ENCODE measurements around the gene XPR1.

Gene XPR1

DNA sequence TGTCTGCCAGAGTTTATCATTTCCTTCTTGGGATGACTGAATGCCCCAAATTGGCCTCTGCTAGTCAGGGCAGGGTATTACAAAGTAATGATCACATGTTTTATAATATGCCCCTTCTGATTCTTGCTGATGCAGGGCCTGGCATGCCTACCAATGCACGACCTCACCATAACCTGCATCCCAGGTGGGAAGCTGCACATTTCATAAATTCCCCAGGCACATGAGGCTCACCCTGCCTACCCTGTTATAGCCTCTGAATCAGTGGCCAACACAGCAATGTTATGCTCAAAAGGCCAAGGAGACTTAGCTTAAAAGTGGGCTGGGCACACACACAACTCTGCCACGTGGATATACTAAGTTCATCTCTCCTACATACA lies 28.0 kb upstream of the XPR1 start:
- Mint-ChIP-seq H3K27ac (no peak overlapping the region), H3K9me3 (no peaks in the 10 kb centered on the region), H3K4me3 (no peak overlapping the region), H3K27me3 (ENCODE audit: low read depth) (peaks cover 2% of the 10 kb centered on the region), H3K36me3 (ENCODE audit: low read depth) (no peaks in the 10 kb centered on the region), H3K4me1 (ENCODE audit: low read depth) (no peaks in the 10 kb centered on the region)
- no peak for DNase-seq (ENCODE audit: low spot score)

DNA sequence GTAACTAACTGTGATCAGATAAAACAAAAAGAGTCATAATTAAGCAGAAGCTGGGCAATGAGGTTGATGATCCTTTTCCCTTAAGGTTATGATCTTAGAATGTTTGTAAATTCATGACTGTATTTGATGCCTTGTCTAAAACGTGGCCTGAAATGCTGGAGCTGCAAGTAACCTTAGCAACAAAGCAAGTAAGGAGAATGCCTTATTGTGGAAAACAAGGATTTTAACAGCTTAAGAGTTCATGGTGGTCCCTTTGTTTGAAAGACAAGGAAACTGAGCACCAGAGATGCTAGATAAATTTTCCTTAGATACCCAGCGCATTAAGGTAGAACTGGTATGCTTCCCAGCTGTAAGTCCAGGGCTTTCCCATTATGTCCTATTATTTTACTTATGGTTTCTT lies 25.7 kb upstream of the XPR1 start:
- Mint-ChIP-seq H3K36me3 (ENCODE audit: low read depth) (peaks cover under 1% of the 10 kb centered on the region), H3K4me1 (ENCODE audit: low read depth) (peaks cover 5% of the 10 kb centered on the region), H3K4me3 (no peak overlapping the region), H3K27ac (no peak overlapping the region), H3K9me3 (no peaks in the 10 kb centered on the region), H3K27me3 (ENCODE audit: low read depth) (no peaks in the 10 kb centered on the region)
- no peak for DNase-seq (ENCODE audit: low spot score)

DNA sequence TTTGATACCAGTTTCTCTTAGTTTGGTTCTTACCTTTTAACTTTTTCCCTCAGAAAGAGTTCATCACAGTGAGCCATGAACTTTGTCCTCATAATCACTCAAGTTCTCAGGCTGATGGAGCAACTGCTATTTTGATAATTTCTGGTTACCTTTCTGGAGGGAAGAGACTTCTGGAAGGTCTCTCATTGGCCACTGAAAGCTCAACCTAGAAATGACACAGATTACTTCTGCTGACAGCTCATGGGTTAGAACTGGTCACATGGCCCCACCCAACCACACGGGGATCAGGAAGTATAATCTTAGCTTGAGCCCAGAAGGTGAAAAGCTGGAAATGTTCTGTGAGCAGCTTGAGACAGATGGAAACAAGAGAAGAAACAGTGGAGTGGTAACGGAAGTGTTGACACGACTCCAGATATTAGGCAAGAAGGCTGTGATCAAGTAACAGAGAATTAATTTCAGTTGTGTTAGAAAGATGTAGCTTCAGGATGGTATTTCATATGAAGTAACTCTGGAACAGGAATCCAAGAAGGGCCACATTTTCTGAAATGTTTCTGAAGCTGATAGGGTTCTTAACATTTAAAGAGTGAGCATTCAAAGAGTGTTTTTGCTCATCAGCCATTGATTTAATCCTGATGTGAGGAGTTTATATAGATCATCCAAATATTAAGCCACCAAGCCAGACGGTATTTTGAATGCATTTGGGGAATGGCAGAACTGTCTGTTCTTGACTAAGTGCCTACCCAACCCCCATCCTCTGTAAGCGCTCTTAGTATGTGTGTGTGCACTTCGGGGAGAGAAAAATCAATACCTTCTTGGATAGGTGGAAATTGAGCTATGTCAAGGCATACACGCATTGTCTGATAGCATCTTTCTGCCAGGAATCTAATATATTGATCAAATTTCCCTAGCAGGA lies 21.9 kb upstream of the XPR1 start:
- H3K4me3 Mint-ChIP-seq: no peak overlapping the region
- no peak overlapping the region for H3K27ac Mint-ChIP-seq
- DNase-seq (ENCODE audit: low spot score): no peak
- no peaks in the 10 kb centered on the region for H3K9me3 Mint-ChIP-seq
- H3K4me1 Mint-ChIP-seq (ENCODE audit: low read depth): peaks cover 13% of the 10 kb centered on the region
- H3K36me3 Mint-ChIP-seq (ENCODE audit: low read depth): peaks cover 3% of the 10 kb centered on the region
- H3K27me3 Mint-ChIP-seq (ENCODE audit: low read depth): no peaks in the 10 kb centered on the region

DNA sequence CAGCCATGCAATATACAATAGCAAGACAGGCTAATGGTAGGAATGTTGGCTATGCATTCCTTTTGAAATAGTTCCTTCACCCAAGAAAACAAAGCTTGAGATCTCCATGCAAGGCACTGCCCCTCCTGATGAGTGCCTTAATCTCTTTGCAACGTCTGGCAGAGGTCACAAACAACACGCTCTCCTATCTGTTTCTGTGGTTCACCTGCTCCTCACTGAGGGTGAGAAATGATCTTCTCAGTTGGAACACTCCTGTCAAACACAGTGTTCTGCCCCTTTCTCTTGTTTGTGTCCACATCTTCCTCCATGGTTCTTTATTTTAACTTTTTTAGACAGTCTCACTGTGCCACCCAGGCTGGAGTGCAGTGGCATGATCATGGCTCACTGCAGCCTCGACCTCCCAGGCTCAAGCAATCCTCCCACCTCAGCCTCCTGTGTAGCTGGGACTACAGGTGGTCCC lies 21.2 kb upstream of the XPR1 start:
- Mint-ChIP-seq H3K27me3 (ENCODE audit: low read depth) (no peaks in the 10 kb centered on the region), H3K36me3 (ENCODE audit: low read depth) (peaks cover 3% of the 10 kb centered on the region), H3K9me3 (no peaks in the 10 kb centered on the region), H3K27ac (no peak overlapping the region), H3K4me1 (ENCODE audit: low read depth) (peaks cover 13% of the 10 kb centered on the region), H3K4me3 (no peak overlapping the region)
- no peak for DNase-seq (ENCODE audit: low spot score)

DNA sequence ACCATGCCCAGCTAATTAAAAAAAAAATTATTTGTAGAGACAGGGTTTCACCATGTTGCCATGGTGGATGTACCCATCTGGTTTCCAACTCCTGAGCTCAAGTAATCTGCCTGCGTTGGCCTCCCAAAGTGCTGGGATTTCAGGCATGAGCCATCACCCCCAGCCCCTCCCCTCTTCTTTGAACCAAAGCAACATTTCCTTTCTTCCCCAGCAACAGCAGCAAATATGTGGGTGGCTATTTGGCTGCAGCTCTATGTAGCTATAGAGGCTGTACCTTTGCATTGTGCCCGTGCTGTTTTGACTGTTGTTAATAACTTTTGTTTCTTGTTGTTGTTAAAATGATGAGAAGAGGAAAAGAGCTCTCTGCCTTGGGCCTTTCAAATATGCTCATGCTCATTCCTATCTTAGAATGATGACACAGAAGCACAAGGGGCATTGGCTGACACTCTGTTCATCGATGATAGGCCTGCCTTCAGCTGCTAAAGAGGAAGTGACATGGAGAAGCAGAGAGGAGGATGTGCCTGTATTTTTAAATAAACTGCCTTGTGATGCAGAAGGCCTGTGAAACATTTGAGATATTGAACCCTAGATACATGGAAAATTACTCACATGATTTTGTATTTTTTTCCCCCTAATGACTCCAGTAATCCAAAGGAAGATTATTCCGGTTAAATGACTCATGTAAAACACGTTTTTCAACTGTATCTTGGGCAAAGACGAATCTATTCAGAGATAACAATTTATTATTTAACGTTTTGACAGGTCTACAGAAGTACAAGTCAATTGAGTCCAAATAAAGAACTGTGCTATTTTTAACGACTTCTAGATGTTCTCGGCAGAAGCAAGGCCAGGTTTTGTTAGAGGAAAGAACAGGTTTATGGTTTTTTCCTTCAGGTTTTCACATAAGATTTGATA lies 20.5 kb upstream of the XPR1 start:
- H3K27ac Mint-ChIP-seq: no peak overlapping the region
- H3K36me3 Mint-ChIP-seq (ENCODE audit: low read depth): peaks cover 3% of the 10 kb centered on the region
- H3K4me3 Mint-ChIP-seq: no peak overlapping the region
- DNase-seq (ENCODE audit: low spot score): no peak
- H3K4me1 Mint-ChIP-seq (ENCODE audit: low read depth): peaks cover 13% of the 10 kb centered on the region
- H3K9me3 Mint-ChIP-seq: no peaks in the 10 kb centered on the region
- H3K27me3 Mint-ChIP-seq (ENCODE audit: low read depth): no peaks in the 10 kb centered on the region

DNA sequence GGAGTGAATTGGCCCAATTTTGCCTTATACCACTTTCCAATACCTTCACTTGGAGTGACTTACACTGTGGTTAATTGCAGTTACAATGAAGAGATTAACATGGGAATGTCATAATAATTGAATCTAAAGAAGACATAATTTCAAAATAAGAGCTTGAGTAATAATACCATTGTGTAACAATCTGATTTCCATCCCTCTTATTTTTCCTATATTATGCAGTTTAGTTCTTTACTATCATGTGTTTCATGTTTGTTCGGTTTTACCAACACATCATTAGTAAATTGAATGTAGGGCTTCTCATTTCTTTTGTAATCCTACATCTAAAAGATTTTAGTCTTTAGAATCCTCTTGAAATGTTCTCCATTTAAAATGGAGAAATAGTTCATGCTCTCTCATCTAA lies 19.2 kb upstream of the XPR1 start:
- Mint-ChIP-seq H3K9me3 (no peaks in the 10 kb centered on the region), H3K4me3 (no peak overlapping the region)

DNA sequence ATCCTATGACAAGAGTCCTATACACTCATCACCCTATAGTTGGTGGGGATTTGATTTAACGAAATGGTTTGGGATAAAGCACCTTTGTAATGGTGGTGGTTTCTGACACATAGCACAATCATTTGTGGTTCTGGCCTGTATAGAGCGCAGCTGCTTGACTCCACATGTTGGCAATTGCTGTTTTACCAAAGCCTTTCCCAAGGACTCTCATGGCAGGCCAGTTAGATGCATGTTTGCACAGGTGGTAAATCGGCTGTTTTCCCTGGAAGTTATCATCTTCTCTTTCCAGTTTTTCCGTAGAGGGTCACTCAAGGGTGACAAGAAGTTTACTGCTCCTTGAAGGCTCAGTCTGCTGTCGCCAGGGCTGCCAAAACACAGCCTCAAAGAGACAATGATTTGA lies 17.1 kb upstream of the XPR1 start:
- H3K27ac Mint-ChIP-seq: no peak overlapping the region
- H3K27me3 Mint-ChIP-seq (ENCODE audit: low read depth): no peaks in the 10 kb centered on the region
- no peaks in the 10 kb centered on the region for H3K9me3 Mint-ChIP-seq
- peaks cover 11% of the 10 kb centered on the region for H3K4me1 Mint-ChIP-seq (ENCODE audit: low read depth)
- H3K4me3 Mint-ChIP-seq: no peak overlapping the region
- H3K36me3 Mint-ChIP-seq (ENCODE audit: low read depth): peaks cover 3% of the 10 kb centered on the region
- no peak for DNase-seq (ENCODE audit: low spot score)

More for the DNA sequence above, 19.2 kb upstream of the XPR1 start:
- no peaks in the 10 kb centered on the region for H3K27me3 Mint-ChIP-seq (ENCODE audit: low read depth)
- DNase-seq (ENCODE audit: low spot score): no peak
- peaks cover 13% of the 10 kb centered on the region for H3K4me1 Mint-ChIP-seq (ENCODE audit: low read depth)
- peaks cover 3% of the 10 kb centered on the region for H3K36me3 Mint-ChIP-seq (ENCODE audit: low read depth)
- H3K27ac Mint-ChIP-seq: no peak overlapping the region

DNA sequence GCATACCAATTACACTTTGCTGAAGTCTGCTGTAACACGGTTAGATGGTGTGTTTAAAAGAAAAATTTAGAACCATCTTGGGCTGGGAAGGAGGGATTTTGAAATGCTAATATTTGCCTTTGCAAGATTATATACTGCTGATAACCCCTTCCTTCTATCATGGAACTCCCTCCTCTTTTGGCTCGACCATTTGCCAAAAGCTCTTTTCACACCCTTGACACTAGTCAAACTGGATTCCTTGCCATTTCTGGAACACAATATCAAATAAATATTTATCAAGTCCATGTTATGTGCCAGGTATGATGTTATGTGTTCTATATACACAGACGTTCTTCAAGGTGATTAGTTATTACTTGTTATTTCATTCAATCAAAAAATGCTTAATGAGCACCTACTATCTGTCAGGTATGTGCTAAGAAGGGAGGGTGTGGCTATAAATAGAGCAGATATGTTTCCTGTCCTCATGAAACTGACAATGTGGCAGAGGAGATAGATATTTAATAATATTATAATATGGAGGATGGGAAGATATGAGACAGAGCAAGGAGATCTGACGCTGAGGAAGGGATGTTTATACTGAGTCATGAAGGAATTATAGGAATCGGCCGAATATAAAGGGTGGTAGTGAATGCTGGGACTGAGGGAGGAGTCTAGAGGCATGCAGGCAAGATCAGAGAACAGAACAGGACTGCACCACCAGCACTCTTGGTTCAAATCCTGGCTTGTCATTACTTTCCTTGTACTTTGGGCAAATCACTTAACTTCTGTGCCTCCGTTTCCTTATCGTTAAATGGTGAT lies 16.1 kb upstream of the XPR1 start:
- no peak overlapping the region for H3K27ac Mint-ChIP-seq
- no peak for DNase-seq (ENCODE audit: low spot score)
- H3K27me3 Mint-ChIP-seq (ENCODE audit: low read depth): no peaks in the 10 kb centered on the region
- peaks cover 3% of the 10 kb centered on the region for H3K36me3 Mint-ChIP-seq (ENCODE audit: low read depth)
- H3K9me3 Mint-ChIP-seq: no peaks in the 10 kb centered on the region
- H3K4me3 Mint-ChIP-seq: no peak overlapping the region
- peaks cover 10% of the 10 kb centered on the region for H3K4me1 Mint-ChIP-seq (ENCODE audit: low read depth)

DNA sequence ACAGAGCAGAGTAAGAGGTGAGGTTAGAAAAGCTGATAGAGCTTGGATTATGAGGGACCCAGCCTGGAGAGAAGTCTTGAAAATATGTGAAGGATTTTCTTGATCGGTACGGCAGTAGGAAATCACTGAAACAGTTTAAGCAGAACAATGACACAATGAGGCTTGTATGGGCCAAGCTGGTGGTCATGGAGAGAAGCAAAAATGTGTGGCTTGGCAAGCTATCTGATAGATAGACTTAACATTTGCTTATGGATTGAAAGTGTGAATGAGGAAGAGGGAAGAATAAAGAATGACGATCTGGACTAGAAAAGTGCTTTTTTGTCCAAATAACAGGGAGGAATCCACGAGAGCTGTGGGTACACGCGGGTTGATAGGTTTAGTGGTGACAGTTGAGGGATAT lies 15.4 kb upstream of the XPR1 start:
- no peak for DNase-seq (ENCODE audit: low spot score)
- Mint-ChIP-seq H3K36me3 (ENCODE audit: low read depth) (peaks cover under 1% of the 10 kb centered on the region), H3K9me3 (no peaks in the 10 kb centered on the region), H3K27ac (no peak overlapping the region), H3K4me3 (no peak overlapping the region), H3K4me1 (ENCODE audit: low read depth) (peaks cover 6% of the 10 kb centered on the region), H3K27me3 (ENCODE audit: low read depth) (no peaks in the 10 kb centered on the region)

DNA sequence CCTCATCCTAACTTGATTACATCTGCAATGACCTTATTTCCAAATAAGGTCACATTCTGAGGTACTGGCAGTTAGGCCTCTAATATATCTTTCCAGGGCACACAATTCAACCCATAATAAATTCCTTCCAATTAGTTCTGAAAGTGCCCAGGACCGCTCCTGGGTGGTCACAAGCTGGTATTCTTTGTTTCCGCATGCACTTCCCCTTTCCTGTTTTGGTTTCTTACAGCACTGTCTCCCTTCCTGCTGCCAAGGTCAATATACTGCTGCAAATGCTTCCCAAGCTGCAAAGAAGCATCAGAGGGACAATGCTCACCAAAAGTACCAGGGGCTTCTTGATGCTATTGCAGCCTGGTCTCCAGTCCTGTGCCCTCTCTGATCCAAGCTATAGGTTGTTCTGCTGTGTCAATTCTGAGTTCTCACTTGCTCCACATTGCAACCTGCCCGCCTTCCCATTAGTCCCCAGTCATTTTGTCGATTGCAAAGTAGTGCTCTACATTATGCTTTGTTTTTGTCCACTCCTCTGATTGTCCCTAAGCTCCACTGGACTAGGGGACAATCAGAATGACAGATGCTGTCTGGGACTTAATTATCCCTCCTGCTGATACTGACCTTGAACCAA lies 13.9 kb upstream of the XPR1 start:
- Mint-ChIP-seq H3K9me3 (no peaks in the 10 kb centered on the region), H3K4me3 (no peak overlapping the region), H3K4me1 (ENCODE audit: low read depth) (peaks cover 4% of the 10 kb centered on the region), H3K27me3 (ENCODE audit: low read depth) (no peaks in the 10 kb centered on the region), H3K36me3 (ENCODE audit: low read depth) (no peaks in the 10 kb centered on the region), H3K27ac (no peak overlapping the region)
- DNase-seq (ENCODE audit: low spot score): no peak

DNA sequence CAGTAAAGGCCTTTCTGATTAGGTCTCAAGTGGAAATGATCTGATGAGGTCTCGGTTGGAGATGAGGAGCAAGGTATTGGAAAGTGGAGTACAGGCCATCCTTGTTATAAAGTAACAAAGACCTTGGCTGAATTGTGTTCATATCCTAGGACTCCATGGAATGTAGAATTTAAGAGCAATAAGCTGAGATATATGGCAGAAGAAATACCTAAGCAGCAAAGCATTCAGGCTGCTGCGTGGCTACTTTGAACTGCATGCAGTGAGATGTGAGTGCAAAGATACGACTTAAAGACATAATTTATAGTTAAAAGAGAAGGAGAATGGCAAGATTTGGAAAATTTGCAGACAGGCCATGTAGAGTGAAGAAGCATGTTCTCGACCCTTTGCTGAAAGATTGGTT lies 11.2 kb upstream of the XPR1 start:
- no peak overlapping the region for H3K4me3 Mint-ChIP-seq
- DNase-seq (ENCODE audit: low spot score): no peak

DNA sequence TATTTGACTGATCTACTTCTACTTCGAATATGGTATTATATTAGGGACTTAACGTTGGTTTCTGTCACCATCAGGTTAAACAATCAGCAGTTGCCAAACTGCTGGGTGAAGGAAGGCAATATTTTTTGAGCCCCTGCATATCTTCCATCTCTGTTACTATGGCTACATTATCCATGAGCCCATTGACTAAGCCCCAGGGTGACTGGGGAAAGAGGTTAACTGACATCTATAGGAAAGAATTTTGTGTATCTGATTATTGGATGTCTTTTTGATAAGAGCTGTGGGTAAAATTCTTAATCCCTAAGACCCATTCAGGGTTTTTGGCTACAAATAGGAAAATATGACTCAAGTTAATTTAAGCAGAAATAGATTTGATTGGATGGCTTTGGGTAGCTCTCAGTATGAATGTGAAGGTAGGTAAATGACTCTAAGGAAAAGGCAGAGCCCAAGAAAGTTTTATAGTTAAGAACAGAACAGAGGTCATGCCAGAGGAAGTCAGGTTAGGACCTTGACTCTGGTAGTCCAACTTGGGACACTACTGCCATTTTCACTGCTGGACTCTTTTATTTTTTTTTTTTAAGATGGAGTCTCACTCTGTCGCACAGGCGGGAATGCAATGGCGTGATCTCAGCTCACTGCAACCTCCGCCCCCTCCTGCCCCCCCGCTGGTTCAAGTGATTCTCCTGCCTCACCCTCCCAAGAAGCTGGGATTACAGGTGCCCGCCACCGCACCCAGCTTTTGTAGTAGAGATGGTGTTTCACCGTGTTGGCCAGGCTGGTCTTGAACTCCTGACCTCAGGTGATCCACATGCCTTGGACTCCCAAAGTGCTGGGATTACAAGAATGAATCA lies 8.9 kb upstream of the XPR1 start:
- Mint-ChIP-seq H3K9me3 (no peaks in the 10 kb centered on the region), H3K27me3 (ENCODE audit: low read depth) (peaks cover 6% of the 10 kb centered on the region), H3K36me3 (ENCODE audit: low read depth) (no peaks in the 10 kb centered on the region), H3K4me1 (ENCODE audit: low read depth) (no peaks in the 10 kb centered on the region), H3K4me3 (no peak overlapping the region), H3K27ac (no peak overlapping the region)
- DNase-seq (ENCODE audit: low spot score): no peak

More for the DNA sequence above, 11.2 kb upstream of the XPR1 start:
- Mint-ChIP-seq H3K27me3 (ENCODE audit: low read depth) (no peaks in the 10 kb centered on the region), H3K36me3 (ENCODE audit: low read depth) (no peaks in the 10 kb centered on the region), H3K9me3 (no peaks in the 10 kb centered on the region), H3K27ac (no peak overlapping the region), H3K4me1 (ENCODE audit: low read depth) (no peaks in the 10 kb centered on the region)
